Liver (tissue), 9 donors: ENCODE data around the gene GREB1L. TPM values are rescaled to one million over a fixed set of nuclear protein-coding genes. Genes with fewer than 3 reads are reported as not detected.
A peak's percentile ranks its signal among the peaks of the same experiment; 100 is the strongest.

Experiments used
- DNase-seq: peaks from one replicate; pipeline ENCODE4 v3.0.0-alpha.2; 2017; ENCODE audit warnings: low spot score
- H3K27ac ChIP-seq, 2 donors: one replicate each; pipeline ENCODE4 v1.7.0; 2013; ENCODE audit warnings: inconsistent platforms in 2 of 2, low read length in 2 of 2, control low read depth in 1 of 2, low read depth in 1 of 2, mild to moderate bottlenecking in 1 of 2
- H3K27me3 ChIP-seq, 4 donors: one replicate each; pipeline versions ENCODE4 v1.6.1 to v1.7.0; 2013; ENCODE audit warnings: low read length in 3 of 4, inconsistent platforms in 1 of 4, mild to moderate bottlenecking in 1 of 4, moderate library complexity in 1 of 4; ENCODE audit not compliant: control insufficient read depth in 4 of 4, insufficient read depth in 4 of 4
- H3K36me3 ChIP-seq, 4 donors: one replicate each; pipeline versions ENCODE4 v1.6.1 to v1.7.0; 2013; ENCODE audit warnings: low read length in 3 of 4, mild to moderate bottlenecking in 3 of 4, low read depth in 1 of 4, moderate library complexity in 1 of 4; ENCODE audit not compliant: control insufficient read depth in 4 of 4, insufficient read depth in 3 of 4
- H3K4me1 ChIP-seq, 4 donors: one replicate each; pipeline versions ENCODE4 v1.6.1 to v1.7.0; 2013; ENCODE audit warnings: low read length in 3 of 4, mild to moderate bottlenecking in 3 of 4, moderate library complexity in 1 of 4; ENCODE audit not compliant: control insufficient read depth in 4 of 4, insufficient read depth in 4 of 4
- H3K4me3 ChIP-seq, 3 donors: one replicate each; pipeline versions ENCODE4 v1.6.1 to v1.7.0; 2013; ENCODE audit warnings: low read length in 3 of 3, control low read depth in 1 of 3, low read depth in 1 of 3, mild to moderate bottlenecking in 1 of 3
- H3K9ac ChIP-seq, 2 donors: one replicate each; pipeline ENCODE4 v1.7.0; 2013; ENCODE audit warnings: low read length in 2 of 2, mild to moderate bottlenecking in 2 of 2, moderate library complexity in 2 of 2, control low read depth in 1 of 2, low read depth in 1 of 2
- H3K9me3 ChIP-seq, 4 donors: one replicate each; pipeline versions ENCODE4 v1.6.1 to v1.7.0; 2013; ENCODE audit warnings: low read length in 3 of 4; ENCODE audit not compliant: control insufficient read depth in 4 of 4
- CTCF ChIP-seq: fragments of 150-350 bp; IDR thresholded peaks from 2 replicates; pipeline ENCODE4 v1.5.1; 2017; ENCODE audit warnings: improper control_type of control experiment, low read depth, low read length; ENCODE audit not compliant: missing input control
- EGR1 ChIP-seq, 2 donors: IDR thresholded peaks; 2 replicates each; pipeline ENCODE4 v1.6.1; 2016 to 2018; ENCODE audit warnings: antibody characterized with exemption in 2 of 2, low read depth in 2 of 2
- GABPA ChIP-seq, 2 donors: IDR thresholded peaks in 1 of 2; conservative IDR thresholded peaks in 1 of 2; 2 replicates each; pipeline ENCODE4 v1.6.1; 2016; ENCODE audit warnings: antibody characterized with exemption in 2 of 2, mild to moderate bottlenecking in 1 of 2, moderate library complexity in 1 of 2
- HNF4A ChIP-seq, 2 donors: conservative IDR thresholded peaks; 2 replicates each; pipeline ENCODE4 v1.6.1; 2016; ENCODE audit warnings: antibody characterized with exemption in 2 of 2, mild to moderate bottlenecking in 2 of 2
- HNF4G ChIP-seq: IDR thresholded peaks from 2 replicates; pipeline ENCODE4 v1.6.1; 2016; ENCODE audit warnings: antibody characterized with exemption
- JUND ChIP-seq, 2 donors: IDR thresholded peaks; 2 replicates each; pipeline ENCODE4 v1.6.1; 2016; ENCODE audit warnings: antibody characterized with exemption in 2 of 2
- NR2F2 ChIP-seq: IDR thresholded peaks from 2 replicates; pipeline ENCODE4 v1.6.1; 2016; ENCODE audit warnings: antibody characterized with exemption
- RAD21 ChIP-seq, 2 donors: IDR thresholded peaks; 2 replicates each; pipeline ENCODE4 v1.6.1; 2016; ENCODE audit warnings: antibody characterized with exemption in 2 of 2, mild to moderate bottlenecking in 2 of 2
- REST ChIP-seq: IDR thresholded peaks from 2 replicates; pipeline ENCODE4 v1.6.1; 2016; ENCODE audit warnings: antibody characterized with exemption, mild to moderate bottlenecking
- RXRA ChIP-seq, 2 donors: IDR thresholded peaks; 2 replicates each; pipeline ENCODE4 v1.6.1; 2017 to 2018; ENCODE audit warnings: antibody characterized with exemption in 2 of 2, mild to moderate bottlenecking in 1 of 2
- SP1 ChIP-seq: IDR thresholded peaks from 2 replicates; pipeline ENCODE4 v1.6.1; 2018; ENCODE audit warnings: antibody characterized with exemption, mild to moderate bottlenecking
- TAF1 ChIP-seq: conservative IDR thresholded peaks from 2 replicates; pipeline ENCODE4 v1.6.1; 2016; ENCODE audit warnings: antibody characterized with exemption, mild to moderate bottlenecking
- ZBTB33 ChIP-seq: IDR thresholded peaks from 2 replicates; pipeline ENCODE4 v1.6.1; 2016; ENCODE audit warnings: antibody characterized with exemption
- WGBS: extraction: QIAGEN DNeasy Blood & Tissue Kit; methylation state at CpG from one replicate; pipeline ENCODE4 v1.1.7; 2013; 5-methylcytosine and 5-hydroxymethylcytosine counted together
- polyA plus RNA-seq, 2 donors: library from polyadenylated mRNA; stranded (reverse) in 1 of 2; unstranded in 1 of 2; fragments of 200-250 nt in 1 of 2; fragments of >200 nt in 1 of 2; fragmentation: Nextera tagmentation in 1 of 2; extraction: Ambion mirVana in 1 of 2; gene quantifications; one replicate each; pipeline versions ENCODE4 v1.2.1 to v1.2.3, GENCODE V29; 2013 to 2015
- total RNA-seq, 2 donors: library from RNA; depleted of rRNA; stranded (reverse); fragments of >200 nt; gene quantifications; one replicate each; pipeline ENCODE4 v1.2.3, GENCODE V29; 2014
- donor health status: healthy.
- donor health status: healthy.
- donor health status: healthy.
- donor health status: healthy.
- donor health status: healthy.

The GREB1L gene
- total and polyA plus RNA-seq, 4 donors, result 1.2 to 13.1 (median 3.0) TPM

GRCh38 chr18:21331065-21331464, 89.0 kb downstream of the GREB1L start:
- no peak for DNase-seq
- 85% methylated on average over 2 of the region's 2 CpGs for WGBS
- H3K27me3 ChIP-seq, result no peaks in the 10 kb centered on the region
- H3K9ac ChIP-seq, result no peak overlapping the region
- no peaks in the 10 kb centered on the region for H3K9me3 ChIP-seq
- TF ChIP-seq GABPA (IDR thresholded peaks at IDR 0.05 in 1 of 2, conservative IDR thresholded peaks at IDR 0.05 in 1 of 2) (no peak), CTCF (no peak), ZBTB33 (no peak), EGR1 (IDR thresholded peaks at IDR 0.05; ENCODE audit: low read depth in 2 of 2) (no peak)
- no peak overlapping the region for H3K27ac ChIP-seq
- H3K36me3 ChIP-seq, result peaks cover 0 to 1% (median 0%) of the 10 kb centered on the region in 4 donors
- H3K4me3 ChIP-seq, result no peak overlapping the region
- H3K4me1 ChIP-seq, result peaks cover 4 to 24% (median 15%) of the 10 kb centered on the region in 4 donors

GRCh38 chr18:21335927-21336488, 94.0 kb downstream of the GREB1L start:
- TF ChIP-seq HNF4A (conservative IDR thresholded peaks at IDR 0.05) (peak; percentile 42 to 51), RXRA (IDR thresholded peaks at IDR 0.05) (peak; percentile 43 to 64), NR2F2 (no peak), RAD21 (IDR thresholded peaks at IDR 0.05) (peak in 1 of 2 donors; percentile 38), JUND (IDR thresholded peaks at IDR 0.05) (no peak), SP1 (peak; percentile 69), HNF4G (peak; percentile 21), EGR1 (IDR thresholded peaks at IDR 0.05; ENCODE audit: low read depth in 2 of 2) (peak in 1 of 2 donors; percentile 37)
- Histone ChIP-seq H3K9me3 (no peaks in the 10 kb centered on the region), H3K36me3 (peaks cover 0 to 1% (median 0%) of the 10 kb centered on the region in 4 donors), H3K9ac (no peak overlapping the region), H3K27ac (no peak overlapping the region), H3K27me3 (no peaks in the 10 kb centered on the region), H3K4me3 (no peak overlapping the region), H3K4me1 (peaks cover 2 to 7% (median 3%) of the 10 kb centered on the region in 4 donors)
- 67% methylated on average over 5 of the region's 5 CpGs for WGBS
- no peak for DNase-seq

GRCh38 chr18:21336846-21337245, 94.8 kb downstream of the GREB1L start:
- TF ChIP-seq HNF4A (conservative IDR thresholded peaks at IDR 0.05) (no peak), CTCF (no peak), TAF1 (no peak), REST (no peak), RAD21 (IDR thresholded peaks at IDR 0.05) (no peak), EGR1 (IDR thresholded peaks at IDR 0.05; ENCODE audit: low read depth in 2 of 2) (no peak)
- H3K9me3 ChIP-seq, result no peaks in the 10 kb centered on the region
- peaks cover 2 to 7% (median 3%) of the 10 kb centered on the region in 4 donors for H3K4me1 ChIP-seq
- H3K4me3 ChIP-seq, result no peak overlapping the region
- no peak overlapping the region for H3K9ac ChIP-seq
- no peak overlapping the region for H3K27ac ChIP-seq
- H3K36me3 ChIP-seq, result peaks cover 0 to 1% (median 0%) of the 10 kb centered on the region in 4 donors
- no peak for DNase-seq
- no peaks in the 10 kb centered on the region for H3K27me3 ChIP-seq
- 95% methylated on average over 2 of the region's 2 CpGs for WGBS
